Measurements from ENCODE around the gene TMEM132A.

TMEM132A gene

DNA sequence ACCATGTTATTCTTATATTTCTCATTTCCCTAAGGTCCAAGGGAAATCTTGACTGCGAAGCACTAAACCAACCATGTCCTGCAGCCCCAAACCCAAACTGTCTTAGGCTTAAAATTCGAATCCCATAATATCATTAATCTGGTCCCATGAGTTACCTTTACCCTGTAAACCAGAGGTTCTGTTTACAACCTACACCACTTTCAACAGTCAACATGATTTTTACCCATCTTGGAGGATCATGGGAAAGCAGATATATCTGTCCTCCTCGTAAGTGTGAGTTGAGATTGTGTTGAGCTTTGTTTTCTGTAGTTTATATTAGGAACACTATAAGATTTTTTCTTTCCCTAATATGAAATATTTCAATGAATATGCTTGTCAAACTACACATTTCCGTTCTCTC lies 24.3 kb upstream of the TMEM132A start:
- DNase-seq (ENCODE audit: extremely low spot score), result no peak
- ChIA-PET CTCF (interaction anchor here (0.6 to 1.6 kb wide), 16 partner anchors 7 to 1334 kb away, joined by 3 to 23 read pairs (median 3); partner anchors contain the start of gene TMEM109), POLR2A (interaction anchor here (1.5 kb wide), 1 partner anchor 14 kb away, joined by 3 read pairs; the partner anchor contains the start of gene TMEM109)
- no peak for TF ChIP-seq TARDBP (IDR thresholded peaks at IDR 0.05)
- no peak for TF ChIP-seq ELF4 (IDR thresholded peaks at IDR 0.05)
- no peak for TF ChIP-seq SUZ12 (IDR thresholded peaks at IDR 0.05)
- no peak for TF ChIP-seq FOXK2 (IDR thresholded peaks at IDR 0.05)
- no peak for TF ChIP-seq BHLHE40 (IDR thresholded peaks at IDR 0.05; ENCODE audit: borderline replicate concordance)
- no peak for TF ChIP-seq FOXM1 (IDR thresholded peaks at IDR 0.05; ENCODE audit: borderline replicate concordance)
- TF ChIP-seq ARNT (IDR thresholded peaks at IDR 0.05), result no peak
- no peak for TF ChIP-seq SP1 (IDR thresholded peaks at IDR 0.05)
- no peak for TF ChIP-seq CTBP1 (IDR thresholded peaks at IDR 0.05; ENCODE audit: borderline replicate concordance)
- no peak for TF ChIP-seq ZNF384 (IDR thresholded peaks at IDR 0.05)

DNA sequence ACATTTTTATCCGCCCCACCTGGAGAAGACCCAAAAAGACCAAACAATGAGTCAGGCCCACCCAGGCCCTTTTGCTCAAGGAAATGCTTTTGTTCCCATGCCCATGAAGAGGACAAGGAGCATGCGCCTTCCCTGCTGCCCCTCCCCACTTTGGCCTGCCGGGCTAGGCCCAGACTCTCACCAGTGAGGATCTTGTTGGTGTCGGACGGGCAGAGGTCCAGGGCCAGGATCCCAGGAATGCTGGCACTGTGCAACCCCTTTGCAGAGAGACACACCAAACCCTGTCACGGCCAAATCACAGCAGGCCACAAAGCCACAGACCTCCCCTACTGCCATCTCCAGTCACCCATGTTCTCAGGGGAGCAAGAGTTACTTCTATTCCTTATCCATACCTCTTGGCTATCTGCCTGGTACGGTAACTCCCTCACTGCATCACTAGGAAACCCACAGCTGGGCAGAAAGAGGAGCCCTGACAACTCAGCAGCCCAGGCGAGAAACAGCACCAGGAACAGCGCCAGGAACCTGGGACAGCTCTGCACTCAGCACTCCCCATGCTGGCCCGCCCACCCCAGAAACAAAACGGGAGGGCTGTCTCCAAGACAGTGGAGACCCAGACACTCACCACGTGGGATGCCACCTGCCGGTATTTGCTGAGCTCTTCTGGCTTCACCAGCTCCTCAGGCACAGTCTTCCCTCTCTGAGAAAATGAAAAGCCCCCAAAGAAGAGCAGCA lies 23.4 kb upstream of the TMEM132A start:
- POLR2A ChIA-PET, result interaction anchor here (1.0 to 1.4 kb wide), 2 partner anchors 13 to 15 kb away, joined by 4 to 5 read pairs; partner anchors contain the start of gene TMEM109
- CTCF ChIA-PET, result interaction anchor here (0.6 to 1.4 kb wide), 3 partner anchors 11 to 1335 kb away, joined by 3 to 10 read pairs (median 3); no protein-coding TSS in a partner anchor
- TF ChIP-seq FOXK2 (IDR thresholded peaks at IDR 0.05) (no peak), HDGF (IDR thresholded peaks at IDR 0.05; ENCODE audit: borderline replicate concordance) (no peak), ZNF384 (IDR thresholded peaks at IDR 0.05) (no peak), LEF1 (IDR thresholded peaks at IDR 0.05; ENCODE audit: borderline replicate concordance) (no peak), SUZ12 (IDR thresholded peaks at IDR 0.05) (no peak), FOXM1 (IDR thresholded peaks at IDR 0.05; ENCODE audit: borderline replicate concordance) (no peak), L3MBTL2 (conservative IDR thresholded peaks at IDR 0.05) (no peak), BHLHE40 (IDR thresholded peaks at IDR 0.05; ENCODE audit: borderline replicate concordance) (no peak), TARDBP (IDR thresholded peaks at IDR 0.05) (no peak), ARNT (IDR thresholded peaks at IDR 0.05) (no peak), SP1 (IDR thresholded peaks at IDR 0.05) (no peak), ELF4 (IDR thresholded peaks at IDR 0.05) (no peak), FOXA1 (IDR thresholded peaks at IDR 0.05) (no peak), CTBP1 (IDR thresholded peaks at IDR 0.05; ENCODE audit: borderline replicate concordance) (no peak), NFRKB (IDR thresholded peaks at IDR 0.05) (no peak)
- TF ChIP-seq, protein P1, sequence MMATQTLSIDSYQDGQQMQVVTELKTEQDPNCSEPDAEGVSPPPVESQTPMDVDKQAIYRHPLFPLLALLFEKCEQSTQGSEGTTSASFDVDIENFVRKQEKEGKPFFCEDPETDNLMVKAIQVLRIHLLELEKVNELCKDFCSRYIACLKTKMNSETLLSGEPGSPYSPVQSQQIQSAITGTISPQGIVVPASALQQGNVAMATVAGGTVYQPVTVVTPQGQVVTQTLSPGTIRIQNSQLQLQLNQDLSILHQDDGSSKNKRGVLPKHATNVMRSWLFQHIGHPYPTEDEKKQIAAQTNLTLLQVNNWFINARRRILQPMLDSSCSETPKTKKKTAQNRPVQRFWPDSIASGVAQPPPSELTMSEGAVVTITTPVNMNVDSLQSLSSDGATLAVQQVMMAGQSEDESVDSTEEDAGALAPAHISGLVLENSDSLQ (IDR thresholded peaks at IDR 0.05), result no peak
- no peak for DNase-seq (ENCODE audit: extremely low spot score)

DNA sequence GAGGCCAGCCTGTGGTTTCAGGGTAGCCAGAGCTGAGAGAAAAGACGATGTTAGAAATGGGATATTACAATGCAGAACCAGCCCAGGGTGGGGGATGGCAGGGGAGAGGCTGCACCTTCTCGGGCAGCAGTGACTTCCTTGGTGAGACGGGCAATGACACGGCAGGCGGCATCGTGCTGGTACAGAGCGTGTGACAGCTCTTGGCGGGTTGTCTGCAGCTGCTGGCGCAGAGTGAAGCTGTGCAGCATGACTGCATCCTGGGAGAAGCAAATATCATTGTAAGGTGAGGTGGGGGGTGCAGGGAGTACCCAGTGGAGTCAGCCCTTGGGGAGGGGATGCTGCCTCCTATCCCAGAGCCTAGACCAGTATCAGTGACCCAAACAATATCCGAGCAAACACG lies 21.6 kb upstream of the TMEM132A start:
- POLR2A ChIA-PET, result interaction anchor here (0.7 to 1.3 kb wide), 2 partner anchors 15 to 57 kb away, joined by 3 to 4 read pairs; no protein-coding TSS in a partner anchor
- no peak for DNase-seq (ENCODE audit: extremely low spot score)
- no peak for TF ChIP-seq FOXA1 (IDR thresholded peaks at IDR 0.05)
- TF ChIP-seq NFRKB (IDR thresholded peaks at IDR 0.05), result no peak
- no peak for TF ChIP-seq HDGF (IDR thresholded peaks at IDR 0.05; ENCODE audit: borderline replicate concordance)
- no peak for TF ChIP-seq ELF4 (IDR thresholded peaks at IDR 0.05)
- no peak for TF ChIP-seq ZNF384 (IDR thresholded peaks at IDR 0.05)
- CTCF ChIA-PET, result interaction anchor here (1.2 to 1.5 kb wide), 2 partner anchors 11 to 15 kb away, joined by 3 to 4 read pairs; no protein-coding TSS in a partner anchor

DNA sequence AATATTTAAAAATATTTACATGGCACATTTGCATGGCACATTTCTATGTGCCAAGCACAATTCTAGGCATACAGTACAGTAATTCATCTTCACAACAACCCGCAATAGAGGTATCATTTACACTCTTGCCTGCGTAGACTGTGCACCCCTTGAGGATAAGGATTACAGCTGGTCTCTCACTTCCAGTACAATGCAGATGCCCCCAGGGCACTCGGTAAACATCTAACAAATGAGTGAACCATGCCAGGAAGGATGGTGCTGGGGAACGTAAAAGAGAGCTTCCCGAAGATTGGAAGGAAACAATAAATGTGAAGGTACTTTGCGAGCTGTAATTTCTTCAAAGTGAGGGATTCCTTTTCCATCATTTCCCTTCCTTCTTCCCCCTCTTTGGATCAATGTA lies 19.2 kb upstream of the TMEM132A start:
- DNase-seq (ENCODE audit: extremely low spot score), result no peak
- no peak for TF ChIP-seq TARDBP (IDR thresholded peaks at IDR 0.05)
- TF ChIP-seq NFRKB (IDR thresholded peaks at IDR 0.05), result no peak
- TF ChIP-seq, protein P1 (IDR thresholded peaks at IDR 0.05), result no peak
- no peak for TF ChIP-seq ZNF384 (IDR thresholded peaks at IDR 0.05)
- no peak for TF ChIP-seq CTBP1 (IDR thresholded peaks at IDR 0.05; ENCODE audit: borderline replicate concordance)
- TF ChIP-seq HDGF (IDR thresholded peaks at IDR 0.05; ENCODE audit: borderline replicate concordance), result no peak
- TF ChIP-seq L3MBTL2 (conservative IDR thresholded peaks at IDR 0.05), result no peak
- ChIA-PET POLR2A (interaction anchor here (1.1 to 2.1 kb wide), 7 partner anchors 9 to 257 kb away, joined by 3 to 34 read pairs (median 4); partner anchors contain the start of genes TMEM109 and VPS37C), CTCF (interaction anchor here (0.6 to 1.0 kb wide), 2 partner anchors 10 to 74 kb away, joined by 3 to 4 read pairs; no protein-coding TSS in a partner anchor)

DNA sequence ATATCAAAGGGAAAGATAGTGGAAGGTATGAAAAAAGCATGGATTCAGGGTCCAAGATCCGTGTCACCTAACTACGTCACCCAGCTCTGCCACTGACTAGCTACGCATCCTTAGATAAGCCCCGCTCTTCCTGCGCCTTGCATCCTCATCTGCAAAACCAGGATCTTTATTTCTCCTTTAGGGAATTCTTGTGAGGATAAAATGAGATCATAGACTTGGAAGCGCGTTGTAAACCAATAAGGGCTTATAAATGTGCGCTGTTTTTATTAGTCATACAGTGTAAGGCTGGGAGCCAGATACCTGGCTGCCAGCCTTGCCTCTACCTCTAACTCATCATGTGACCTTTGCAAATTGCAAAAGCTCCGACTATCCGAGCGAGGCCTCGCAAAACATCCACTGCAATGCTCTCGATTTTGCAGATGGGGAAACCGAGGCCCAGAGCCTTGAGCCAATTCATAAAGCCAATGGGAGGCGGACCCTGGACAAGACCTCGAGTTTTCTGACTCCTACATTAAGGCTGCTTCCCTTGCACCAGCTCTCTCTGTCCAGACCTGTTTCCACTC lies 18.6 kb upstream of the TMEM132A start:
- POLR2A ChIA-PET, result interaction anchor here (1.1 to 2.1 kb wide), 8 partner anchors 9 to 256 kb away, joined by 3 to 34 read pairs (median 4); partner anchors contain the start of genes TMEM109 and VPS37C
- CTCF ChIA-PET, result interaction anchor here (1.0 kb wide), 1 partner anchor 10 kb away, joined by 3 read pairs; no protein-coding TSS in a partner anchor
- TF ChIP-seq HDGF (IDR thresholded peaks at IDR 0.05; ENCODE audit: borderline replicate concordance), result no peak
- no peak for TF ChIP-seq LEF1 (IDR thresholded peaks at IDR 0.05; ENCODE audit: borderline replicate concordance)
- TF ChIP-seq FOXA1 (IDR thresholded peaks at IDR 0.05), result no peak
- no peak for TF ChIP-seq SP1 (IDR thresholded peaks at IDR 0.05)
- TF ChIP-seq TARDBP (IDR thresholded peaks at IDR 0.05), result no peak
- TF ChIP-seq FOXK2 (IDR thresholded peaks at IDR 0.05), result no peak
- TF ChIP-seq SUZ12 (IDR thresholded peaks at IDR 0.05), result no peak
- TF ChIP-seq, protein P1 (IDR thresholded peaks at IDR 0.05), result no peak
- TF ChIP-seq ARNT (IDR thresholded peaks at IDR 0.05), result no peak
- no peak for TF ChIP-seq L3MBTL2 (conservative IDR thresholded peaks at IDR 0.05)
- no peak for TF ChIP-seq BHLHE40 (IDR thresholded peaks at IDR 0.05; ENCODE audit: borderline replicate concordance)
- no peak for TF ChIP-seq ZNF384 (IDR thresholded peaks at IDR 0.05)
- TF ChIP-seq FOXM1 (IDR thresholded peaks at IDR 0.05; ENCODE audit: borderline replicate concordance), result no peak
- TF ChIP-seq ELF4 (IDR thresholded peaks at IDR 0.05), result no peak
- TF ChIP-seq CTBP1 (IDR thresholded peaks at IDR 0.05; ENCODE audit: borderline replicate concordance), result no peak
- TF ChIP-seq NFRKB (IDR thresholded peaks at IDR 0.05), result no peak
- DNase-seq (ENCODE audit: extremely low spot score), result no peak
